Esophagus muscularis mucosa (tissue), 4 donors: ENCODE measurements around the gene FAM3B. TPM values are rescaled to one million over a fixed set of nuclear protein-coding genes. Genes with fewer than 3 reads are reported as not detected.

Source experiments
- DNase-seq: peaks from one replicate; pipeline ENCODE4 v3.0.0-alpha.2; 2017; ENCODE audit errors: extremely low spot score
- H3K27ac ChIP-seq, 4 donors: fragments of 200-600 bp; sonication (generic); replicated peaks in 1 of 4; 1 replicate in 3 of 4; 2 replicates in 1 of 4; pipeline ENCODE4 v1.5.1; 2016 to 2019; ENCODE audit warnings: mild to moderate bottlenecking in 1 of 4
- H3K27me3 ChIP-seq, 4 donors: fragments of 200-600 bp; sonication (generic); one replicate each; pipeline versions ENCODE4 v1.5.1 to v1.6.0; 2016 to 2019
- H3K36me3 ChIP-seq, 4 donors: fragments of 200-600 bp; sonication (generic); one replicate each; pipeline ENCODE4 v1.5.1; 2016 to 2019
- H3K4me1 ChIP-seq, 4 donors: fragments of 200-600 bp; sonication (generic); one replicate each; pipeline ENCODE4 v1.5.1; 2016 to 2019
- H3K4me3 ChIP-seq, 4 donors: fragments of 200-600 bp; sonication (generic); 1 replicate in 2 of 4; 2 replicates in 2 of 4; pipeline ENCODE4 v1.5.1; 2016 to 2019; ENCODE audit warnings: mild to moderate bottlenecking in 4 of 4, moderate library complexity in 1 of 4
- H3K9me3 ChIP-seq, 4 donors: fragments of 200-600 bp; sonication (generic); 1 replicate in 3 of 4; 2 replicates in 1 of 4; pipeline ENCODE4 v1.5.1; 2016 to 2019
- EP300 ChIP-seq: sonication (generic); formaldehyde crosslinking; IDR thresholded peaks from one replicate; pipeline ENCODE4 v1.6.1; 2017; ENCODE audit warnings: antibody characterized with exemption
- POLR2A ChIP-seq: fragments of 450-650 bp; IDR thresholded peaks from one replicate; pipeline ENCODE4 v1.6.1; 2017; ENCODE audit warnings: antibody characterized with exemption, moderate library complexity, mild to moderate bottlenecking, low read depth
- POLR2AphosphoS5 ChIP-seq, 2 donors: sonication (generic); formaldehyde crosslinking; IDR thresholded peaks; one replicate each; pipeline ENCODE4 v1.6.1; 2017; ENCODE audit warnings: antibody characterized with exemption in 2 of 2
- WGBS: methylation state at CpG from one replicate; pipeline ENCODE4 v1.1.5; 2018; 5-methylcytosine and 5-hydroxymethylcytosine counted together
- intact Hi-C: fragments of 100-400 bp; cut with DNase I; formaldehyde crosslinking; loops from one replicate; pipeline ENCODE4 v1.15.1; 2023
- total RNA-seq, 4 donors: library from RNA; depleted of rRNA; stranded (reverse); fragments of >200 nt; gene quantifications; one replicate each; pipeline versions ENCODE4 v1.1.0 to v1.2.1, GENCODE V29; 2016
- TF ChIP-seq, protein P1 (sequence below), 3 experiments: fragments of 200-600 bp in 2 of 3; fragments of 450-650 bp in 1 of 3; sonication (generic) in 2 of 3; IDR thresholded peaks; one replicate each; pipeline ENCODE4 v1.5.1; 2017 to 2019; ENCODE audit warnings: antibody characterized with exemption in 3 of 3, mild to moderate bottlenecking in 2 of 3, moderate library complexity in 1 of 3

Gene FAM3B
- total RNA-seq, 4 donors from 2014 or later, result 0.45 TPM; not detected in 3

DNA sequence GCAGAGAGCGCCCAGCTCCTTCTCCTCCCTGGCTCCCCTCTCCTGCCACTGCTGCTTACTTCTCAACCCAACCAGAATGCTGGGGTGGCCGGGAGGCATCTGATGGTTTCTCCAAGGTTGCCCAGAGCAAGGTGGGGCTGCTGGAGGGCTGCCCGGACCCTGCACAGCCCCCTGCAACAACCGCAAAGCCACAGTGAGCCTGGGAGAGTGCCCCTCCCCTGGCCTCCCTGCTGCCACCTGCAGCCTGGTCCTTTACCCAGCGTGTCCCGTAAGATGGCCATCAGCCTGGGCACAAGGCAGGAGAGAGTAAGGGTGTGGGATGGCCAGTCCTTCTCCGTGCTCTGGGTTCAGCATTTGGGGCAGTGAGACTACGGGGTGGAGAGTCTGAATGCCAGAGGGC, 62.2 kb downstream of the FAM3B start:
- DNase-seq, result no peak
- TF ChIP-seq EP300, result no peak
- TF ChIP-seq, protein P1, sequence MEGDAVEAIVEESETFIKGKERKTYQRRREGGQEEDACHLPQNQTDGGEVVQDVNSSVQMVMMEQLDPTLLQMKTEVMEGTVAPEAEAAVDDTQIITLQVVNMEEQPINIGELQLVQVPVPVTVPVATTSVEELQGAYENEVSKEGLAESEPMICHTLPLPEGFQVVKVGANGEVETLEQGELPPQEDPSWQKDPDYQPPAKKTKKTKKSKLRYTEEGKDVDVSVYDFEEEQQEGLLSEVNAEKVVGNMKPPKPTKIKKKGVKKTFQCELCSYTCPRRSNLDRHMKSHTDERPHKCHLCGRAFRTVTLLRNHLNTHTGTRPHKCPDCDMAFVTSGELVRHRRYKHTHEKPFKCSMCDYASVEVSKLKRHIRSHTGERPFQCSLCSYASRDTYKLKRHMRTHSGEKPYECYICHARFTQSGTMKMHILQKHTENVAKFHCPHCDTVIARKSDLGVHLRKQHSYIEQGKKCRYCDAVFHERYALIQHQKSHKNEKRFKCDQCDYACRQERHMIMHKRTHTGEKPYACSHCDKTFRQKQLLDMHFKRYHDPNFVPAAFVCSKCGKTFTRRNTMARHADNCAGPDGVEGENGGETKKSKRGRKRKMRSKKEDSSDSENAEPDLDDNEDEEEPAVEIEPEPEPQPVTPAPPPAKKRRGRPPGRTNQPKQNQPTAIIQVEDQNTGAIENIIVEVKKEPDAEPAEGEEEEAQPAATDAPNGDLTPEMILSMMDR (IDR thresholded peaks at IDR 0.05), result no peak
- TF ChIP-seq POLR2A, result no peak
- no peak for TF ChIP-seq POLR2AphosphoS5 (IDR thresholded peaks at IDR 0.05)
- Histone ChIP-seq H3K4me1 (no peaks in the 10 kb centered on the region), H3K9me3 (no peaks in the 10 kb centered on the region), H3K4me3 (no peak overlapping the region), H3K27me3 (peaks cover 0 to 3% (median 0%) of the 10 kb centered on the region in 4 donors), H3K27ac (no peak overlapping the region), H3K36me3 (peaks cover 0 to 62% (median 53%) of the 10 kb centered on the region in 4 donors)
- WGBS, result 76% methylated on average over 7 of the region's 8 CpGs
- intact Hi-C loops, result no loop called here

DNA sequence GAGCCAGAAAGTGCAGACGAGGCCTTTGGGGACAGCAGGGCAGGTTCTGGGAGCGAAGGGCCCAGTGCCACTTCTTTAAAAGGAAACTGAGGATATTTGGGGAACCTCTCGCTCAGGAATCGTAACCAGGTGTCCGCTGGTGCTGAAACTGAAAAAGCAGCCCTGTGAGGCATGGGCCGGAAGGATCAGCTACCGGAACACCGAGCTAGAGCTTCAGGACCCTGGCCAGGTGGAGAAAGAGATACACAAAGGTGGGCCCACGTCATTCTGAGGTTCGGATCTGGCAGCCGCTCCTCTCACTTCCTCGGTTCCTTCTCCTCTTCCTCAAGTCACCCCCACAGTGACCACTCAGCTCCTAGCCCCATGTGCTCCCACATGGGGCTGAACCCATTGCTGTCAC, 63.3 kb downstream of the FAM3B start:
- DNase-seq, result no peak
- Histone ChIP-seq H3K4me1 (no peaks in the 10 kb centered on the region), H3K4me3 (no peak overlapping the region), H3K27ac (no peak overlapping the region), H3K9me3 (no peaks in the 10 kb centered on the region), H3K27me3 (peaks cover 0 to 3% (median 0%) of the 10 kb centered on the region in 4 donors), H3K36me3 (peaks cover 0 to 62% (median 54%) of the 10 kb centered on the region in 4 donors)
- no peak for TF ChIP-seq EP300
- no peak for TF ChIP-seq POLR2A
- TF ChIP-seq, protein P1 (IDR thresholded peaks at IDR 0.05), result no peak
- intact Hi-C loops, result no loop called here
- 92% methylated on average over 12 of the region's 12 CpGs for WGBS

DNA sequence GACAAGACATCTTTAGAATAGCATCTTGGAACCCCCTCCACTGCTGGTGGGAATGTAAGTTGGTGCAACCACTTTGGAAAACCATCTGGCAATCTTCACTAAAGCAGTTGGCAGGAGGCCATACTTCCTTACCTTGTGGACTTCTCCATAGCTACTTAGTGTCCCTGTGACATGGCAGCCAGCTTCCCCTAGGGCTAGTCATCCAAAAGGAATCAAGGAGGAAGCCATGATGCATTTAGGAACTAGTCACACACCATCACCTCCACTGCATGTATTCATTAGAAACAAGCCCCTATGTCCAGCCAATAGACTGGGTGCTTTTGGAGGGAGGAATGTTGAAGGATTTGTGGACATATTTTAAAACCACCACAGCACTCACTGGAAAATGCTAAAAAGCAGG, 65.1 kb downstream of the FAM3B start:
- Histone ChIP-seq H3K4me1 (no peaks in the 10 kb centered on the region), H3K9me3 (no peaks in the 10 kb centered on the region), H3K27ac (no peak overlapping the region), H3K36me3 (peaks cover 0 to 68% (median 53%) of the 10 kb centered on the region in 4 donors), H3K4me3 (no peak overlapping the region), H3K27me3 (peaks cover 0 to 3% (median 0%) of the 10 kb centered on the region in 4 donors)
- no peak for DNase-seq
- TF ChIP-seq, protein P1 (IDR thresholded peaks at IDR 0.05), result no peak
- no peak for TF ChIP-seq POLR2AphosphoS5 (IDR thresholded peaks at IDR 0.05)
- TF ChIP-seq POLR2A, result no peak
- TF ChIP-seq EP300, result no peak
- intact Hi-C loops, result no loop called here

DNA sequence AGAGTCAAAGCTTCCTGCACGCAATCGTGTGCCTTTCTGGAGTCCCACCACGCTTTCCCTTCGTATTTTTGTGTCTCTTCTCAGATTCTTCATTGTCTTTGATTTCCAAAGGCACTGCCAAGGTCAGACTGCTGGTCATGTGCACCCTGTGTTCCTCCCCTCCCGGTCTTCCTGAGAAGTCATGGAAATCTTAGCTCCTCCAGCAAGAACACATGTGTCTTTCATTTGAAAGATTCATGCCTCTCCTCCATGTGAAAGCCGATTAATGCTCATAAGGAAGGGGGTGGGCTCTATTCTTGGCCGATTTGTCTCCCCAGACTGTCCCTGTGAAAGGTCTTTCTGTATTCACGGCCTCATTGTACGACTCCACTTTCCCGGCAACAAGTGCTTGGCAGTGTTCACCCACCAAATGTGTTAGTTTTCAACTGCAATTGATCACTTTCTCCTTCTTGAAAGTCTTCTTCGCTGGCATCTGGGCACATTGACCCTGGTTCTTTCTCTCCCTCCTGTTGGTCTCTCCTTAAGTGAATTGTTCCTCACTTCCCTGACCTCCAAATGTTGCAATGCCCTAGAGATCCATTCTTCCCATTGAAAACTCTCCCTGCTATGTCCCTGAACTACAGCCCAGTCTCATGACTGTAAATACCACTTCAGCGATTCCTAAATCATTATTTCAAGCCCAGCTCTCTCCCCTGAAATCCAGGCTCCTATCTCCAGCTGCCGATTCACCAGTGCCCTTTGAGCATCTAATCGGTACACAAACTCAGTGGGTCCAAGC, 70.6 kb downstream of the FAM3B start:
- TF ChIP-seq POLR2A (no peak), EP300 (no peak), POLR2AphosphoS5 (IDR thresholded peaks at IDR 0.05) (no peak)
- TF ChIP-seq, protein P1 (IDR thresholded peaks at IDR 0.05), result no peak
- intact Hi-C loops, result no loop called here
- no peak for DNase-seq
- Histone ChIP-seq H3K4me3 (no peak overlapping the region), H3K27me3 (no peaks in the 10 kb centered on the region), H3K4me1 (no peaks in the 10 kb centered on the region), H3K9me3 (no peaks in the 10 kb centered on the region), H3K27ac (peak overlapping the region in 2 of 4 donors; percentile 47 to 63), H3K36me3 (peaks cover 0 to 51% (median 28%) of the 10 kb centered on the region in 4 donors)
- WGBS, result 82% methylated on average over 14 of the region's 14 CpGs

DNA sequence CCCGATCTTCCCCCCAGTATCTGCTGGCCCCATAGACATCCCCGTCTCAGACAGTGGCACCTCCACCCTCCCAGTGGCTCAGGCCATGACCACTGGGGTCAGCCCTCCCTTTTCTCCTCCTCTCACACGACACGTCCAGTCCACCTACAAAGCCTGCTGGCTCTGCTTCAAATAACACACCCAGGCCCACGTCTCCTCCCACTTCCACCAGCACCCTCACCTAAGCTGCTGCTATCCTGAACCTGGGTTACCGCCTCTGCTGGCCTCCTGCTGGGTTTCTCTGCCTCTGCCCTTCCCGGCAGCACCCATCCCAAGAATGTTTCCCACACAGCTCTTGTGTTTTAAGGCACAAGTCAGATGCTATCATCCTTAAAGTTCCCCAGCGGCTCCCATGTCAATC, 71.2 kb downstream of the FAM3B start:
- intact Hi-C loops, result no loop called here

More for the DNA sequence above, 71.2 kb downstream of the FAM3B start:
- Histone ChIP-seq H3K36me3 (peaks cover 0 to 45% (median 22%) of the 10 kb centered on the region in 4 donors), H3K4me1 (no peaks in the 10 kb centered on the region), H3K4me3 (no peak overlapping the region), H3K9me3 (no peaks in the 10 kb centered on the region), H3K27me3 (no peaks in the 10 kb centered on the region), H3K27ac (peak overlapping the region in 3 of 4 donors; percentile 27 to 63 (median 47))
- no peak for TF ChIP-seq EP300
- DNase-seq, result no peak
- 84% methylated on average over 8 of the region's 8 CpGs for WGBS
